ENCODE data around the gene NEO1.

DNA sequence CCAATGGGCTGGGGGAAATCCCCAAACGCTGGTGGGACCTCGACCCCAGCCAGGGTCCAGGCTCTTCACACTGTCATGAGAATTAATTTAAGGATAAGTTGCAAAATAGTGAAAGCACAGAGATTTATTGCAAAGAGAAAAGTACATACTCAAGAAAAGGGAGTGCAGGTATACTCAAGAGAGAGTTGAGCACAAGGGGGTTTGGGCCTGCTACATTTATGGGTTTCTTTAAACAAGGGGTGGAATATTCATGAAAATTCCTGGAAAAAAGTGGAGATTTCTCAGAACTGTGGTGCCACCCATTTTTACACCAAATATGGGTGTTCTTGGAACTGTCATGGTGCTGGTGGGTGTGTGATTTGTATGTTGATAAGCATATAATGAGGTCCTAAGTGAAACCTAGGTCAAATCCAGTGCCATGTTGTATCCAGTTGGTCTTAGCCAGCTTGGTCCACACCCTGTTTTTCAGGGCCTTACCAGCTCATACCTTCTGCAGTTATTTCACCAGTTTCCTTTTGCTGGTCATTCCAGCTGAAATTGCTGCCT is 32.6 kb upstream of the NEO1 start:
- no peak for TF ChIP-seq MAX (IDR thresholded peaks at IDR 0.05)
- no peak for TF ChIP-seq CTCF (CRISPR knock-in tag; IDR thresholded peaks at IDR 0.05)
- TF ChIP-seq ZNF333 (CRISPR knock-in tag; IDR thresholded peaks at IDR 0.05; ENCODE audit: borderline replicate concordance) = no peak
- TF ChIP-seq FOSL1 (CRISPR knock-in tag; IDR thresholded peaks at IDR 0.05; ENCODE audit: borderline replicate concordance) = no peak
- no peak for TF ChIP-seq TARDBP (CRISPR knock-in tag; IDR thresholded peaks at IDR 0.05)
- no peak for TF ChIP-seq DNMT3B (CRISPR knock-in tag; conservative IDR thresholded peaks at IDR 0.05)
- no peak for TF ChIP-seq ZNF788 (CRISPR knock-in tag; IDR thresholded peaks at IDR 0.05; ENCODE audit: borderline replicate concordance)
- TF ChIP-seq NR3C1 (CRISPR knock-in tag; IDR thresholded peaks at IDR 0.05) = no peak
- TF ChIP-seq, protein P1, sequence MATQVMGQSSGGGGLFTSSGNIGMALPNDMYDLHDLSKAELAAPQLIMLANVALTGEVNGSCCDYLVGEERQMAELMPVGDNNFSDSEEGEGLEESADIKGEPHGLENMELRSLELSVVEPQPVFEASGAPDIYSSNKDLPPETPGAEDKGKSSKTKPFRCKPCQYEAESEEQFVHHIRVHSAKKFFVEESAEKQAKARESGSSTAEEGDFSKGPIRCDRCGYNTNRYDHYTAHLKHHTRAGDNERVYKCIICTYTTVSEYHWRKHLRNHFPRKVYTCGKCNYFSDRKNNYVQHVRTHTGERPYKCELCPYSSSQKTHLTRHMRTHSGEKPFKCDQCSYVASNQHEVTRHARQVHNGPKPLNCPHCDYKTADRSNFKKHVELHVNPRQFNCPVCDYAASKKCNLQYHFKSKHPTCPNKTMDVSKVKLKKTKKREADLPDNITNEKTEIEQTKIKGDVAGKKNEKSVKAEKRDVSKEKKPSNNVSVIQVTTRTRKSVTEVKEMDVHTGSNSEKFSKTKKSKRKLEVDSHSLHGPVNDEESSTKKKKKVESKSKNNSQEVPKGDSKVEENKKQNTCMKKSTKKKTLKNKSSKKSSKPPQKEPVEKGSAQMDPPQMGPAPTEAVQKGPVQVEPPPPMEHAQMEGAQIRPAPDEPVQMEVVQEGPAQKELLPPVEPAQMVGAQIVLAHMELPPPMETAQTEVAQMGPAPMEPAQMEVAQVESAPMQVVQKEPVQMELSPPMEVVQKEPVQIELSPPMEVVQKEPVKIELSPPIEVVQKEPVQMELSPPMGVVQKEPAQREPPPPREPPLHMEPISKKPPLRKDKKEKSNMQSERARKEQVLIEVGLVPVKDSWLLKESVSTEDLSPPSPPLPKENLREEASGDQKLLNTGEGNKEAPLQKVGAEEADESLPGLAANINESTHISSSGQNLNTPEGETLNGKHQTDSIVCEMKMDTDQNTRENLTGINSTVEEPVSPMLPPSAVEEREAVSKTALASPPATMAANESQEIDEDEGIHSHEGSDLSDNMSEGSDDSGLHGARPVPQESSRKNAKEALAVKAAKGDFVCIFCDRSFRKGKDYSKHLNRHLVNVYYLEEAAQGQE (IDR thresholded peaks at IDR 0.05; ENCODE audit: borderline replicate concordance in 1 of 2, low read depth in 1 of 2, low read length in 2 of 2) = no peak
- TF ChIP-seq ATF1 (CRISPR knock-in tag; IDR thresholded peaks at IDR 0.05) = no peak
- TF ChIP-seq, protein P2, sequence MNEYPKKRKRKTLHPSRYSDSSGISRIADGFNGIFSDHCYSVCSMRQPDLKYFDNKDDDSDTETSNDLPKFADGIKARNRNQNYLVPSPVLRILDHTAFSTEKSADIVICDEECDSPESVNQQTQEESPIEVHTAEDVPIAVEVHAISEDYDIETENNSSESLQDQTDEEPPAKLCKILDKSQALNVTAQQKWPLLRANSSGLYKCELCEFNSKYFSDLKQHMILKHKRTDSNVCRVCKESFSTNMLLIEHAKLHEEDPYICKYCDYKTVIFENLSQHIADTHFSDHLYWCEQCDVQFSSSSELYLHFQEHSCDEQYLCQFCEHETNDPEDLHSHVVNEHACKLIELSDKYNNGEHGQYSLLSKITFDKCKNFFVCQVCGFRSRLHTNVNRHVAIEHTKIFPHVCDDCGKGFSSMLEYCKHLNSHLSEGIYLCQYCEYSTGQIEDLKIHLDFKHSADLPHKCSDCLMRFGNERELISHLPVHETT (CRISPR knock-in tag; conservative IDR thresholded peaks at IDR 0.05) = no peak
